Stimulated activated CD8-positive, alpha-beta memory T cell treated with anti-CD3 and anti-CD28 coated beads, Interleukin-12 subunit alpha, Interleukin-12 subunit beta, amount 100 ng/mL, for 24 hours (primary cell): ENCODE data around the gene C19orf12.
"Not testable (repeated sequence)": the region's sequence is repeated elsewhere in the genome, so short reads cannot be mapped to it uniquely, and the experiment has no call there.

Experiments
- DNase-seq: peaks from one replicate; pipeline ENCODE4 v3.0.0-alpha.2; 2020; ENCODE audit errors: extremely low read depth

Gene C19orf12

DNA sequence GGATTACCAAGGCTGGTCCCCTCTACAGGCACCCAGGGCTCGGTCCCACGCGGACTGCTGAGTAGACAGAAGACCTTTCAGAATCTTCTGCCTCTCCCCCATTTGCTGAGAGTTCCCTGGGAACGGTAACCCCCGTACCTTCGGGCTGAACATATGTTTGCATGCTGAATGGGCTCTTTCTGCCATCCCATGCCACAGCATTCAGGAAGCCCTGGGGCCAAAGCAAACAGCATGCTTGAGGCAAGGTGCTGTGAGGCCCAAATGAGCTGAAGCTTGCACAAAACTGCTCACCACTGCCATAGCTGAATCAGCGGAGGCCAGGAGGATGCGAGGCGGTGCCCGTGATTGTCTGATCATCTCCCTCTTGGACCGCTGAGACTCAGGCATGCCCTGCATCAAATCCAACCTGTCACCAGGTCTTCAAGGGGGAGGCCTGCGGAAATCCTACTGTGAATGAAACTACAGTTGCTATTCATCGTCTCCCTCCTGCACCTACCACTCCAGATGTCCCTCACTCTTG is 16.3 kb upstream of the C19orf12 start:
- no peak for DNase-seq

DNA sequence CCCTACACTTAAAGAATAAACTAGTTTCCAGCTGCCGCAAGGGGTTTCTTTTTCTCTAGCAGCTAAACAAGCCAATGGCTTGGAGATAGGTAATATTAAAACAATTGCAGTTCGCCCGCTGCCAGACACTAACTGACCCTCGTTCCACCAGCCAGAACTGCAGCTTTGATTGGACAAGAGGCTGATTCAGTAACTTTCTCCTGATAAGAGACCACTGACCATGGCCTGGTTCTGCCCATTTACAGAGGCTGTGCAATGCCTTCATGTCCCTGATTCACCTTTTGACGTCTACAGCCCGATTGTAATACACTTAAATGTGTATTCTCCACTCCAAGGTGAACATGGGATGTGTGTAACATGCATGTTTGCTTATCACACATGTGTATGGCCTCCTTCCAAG is 12.8 kb upstream of the C19orf12 start:
- no peak for DNase-seq

DNA sequence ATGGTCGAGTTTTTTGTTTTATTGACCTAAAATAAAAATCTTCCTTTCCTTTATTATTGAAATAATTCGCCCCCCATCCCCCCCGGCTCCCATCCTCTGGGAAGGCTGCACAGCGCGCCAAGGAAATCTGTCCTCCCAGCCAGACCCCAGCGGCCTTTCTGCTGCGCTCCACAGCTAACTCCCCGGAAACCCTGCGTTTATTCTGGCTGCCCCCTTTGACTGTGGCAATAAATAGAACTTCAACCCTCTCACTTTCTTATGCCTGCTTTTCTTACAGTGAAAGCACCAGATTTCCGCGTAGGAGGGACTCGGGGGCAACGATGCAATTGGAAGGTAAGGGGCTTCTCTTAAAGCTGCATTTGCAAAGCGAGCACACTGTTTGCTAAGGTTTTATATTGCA is 9.7 kb upstream of the C19orf12 start:
- DNase-seq, result no peak

DNA sequence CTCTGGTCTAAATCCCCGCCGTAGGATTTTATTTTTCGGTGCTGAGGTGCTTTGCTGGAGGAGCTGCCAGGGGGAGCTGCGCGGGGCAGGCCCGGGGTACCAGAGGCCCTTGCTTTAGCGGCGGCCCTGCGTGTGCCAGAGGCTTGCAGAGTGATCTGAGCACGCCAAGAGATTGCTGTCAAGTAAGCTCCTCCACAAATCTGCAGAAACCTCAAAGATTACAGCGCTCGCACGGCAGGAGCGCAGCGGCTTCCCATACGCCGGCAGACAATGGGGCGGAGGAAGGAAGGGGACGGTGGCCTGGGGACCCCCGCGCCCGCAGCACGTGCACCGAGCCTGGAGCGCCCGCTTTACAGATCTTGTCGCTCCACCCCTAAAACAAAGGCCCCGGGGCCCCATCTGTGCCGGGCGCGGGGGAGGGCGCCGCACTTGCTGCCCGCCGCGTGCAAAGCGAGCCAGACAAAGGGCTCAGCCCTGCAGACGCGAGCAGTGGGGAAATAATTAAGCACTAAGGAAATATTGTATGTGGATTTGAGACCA is 9.1 kb upstream of the C19orf12 start:
- DNase-seq, result no peak

DNA sequence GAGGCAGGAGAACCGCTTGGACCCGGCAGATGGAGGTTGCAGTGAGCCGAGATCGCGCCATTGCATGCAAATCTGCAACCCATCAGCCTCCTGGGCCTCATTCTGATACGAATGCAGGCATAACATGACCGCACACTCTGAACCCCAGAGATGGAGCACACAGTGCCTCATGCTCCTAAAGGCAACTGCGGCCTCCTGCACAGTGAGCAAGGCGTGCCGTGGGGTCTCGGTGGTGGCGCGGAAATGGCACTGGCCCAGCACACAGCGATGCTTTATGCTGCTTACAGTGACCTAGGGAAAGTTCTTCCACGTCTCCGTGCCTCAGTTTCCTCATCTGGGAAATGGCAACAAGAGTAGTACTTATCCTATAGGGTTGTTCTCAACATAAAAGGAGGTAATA is 2.0 kb upstream of the C19orf12 start:
- no peak for DNase-seq

DNA sequence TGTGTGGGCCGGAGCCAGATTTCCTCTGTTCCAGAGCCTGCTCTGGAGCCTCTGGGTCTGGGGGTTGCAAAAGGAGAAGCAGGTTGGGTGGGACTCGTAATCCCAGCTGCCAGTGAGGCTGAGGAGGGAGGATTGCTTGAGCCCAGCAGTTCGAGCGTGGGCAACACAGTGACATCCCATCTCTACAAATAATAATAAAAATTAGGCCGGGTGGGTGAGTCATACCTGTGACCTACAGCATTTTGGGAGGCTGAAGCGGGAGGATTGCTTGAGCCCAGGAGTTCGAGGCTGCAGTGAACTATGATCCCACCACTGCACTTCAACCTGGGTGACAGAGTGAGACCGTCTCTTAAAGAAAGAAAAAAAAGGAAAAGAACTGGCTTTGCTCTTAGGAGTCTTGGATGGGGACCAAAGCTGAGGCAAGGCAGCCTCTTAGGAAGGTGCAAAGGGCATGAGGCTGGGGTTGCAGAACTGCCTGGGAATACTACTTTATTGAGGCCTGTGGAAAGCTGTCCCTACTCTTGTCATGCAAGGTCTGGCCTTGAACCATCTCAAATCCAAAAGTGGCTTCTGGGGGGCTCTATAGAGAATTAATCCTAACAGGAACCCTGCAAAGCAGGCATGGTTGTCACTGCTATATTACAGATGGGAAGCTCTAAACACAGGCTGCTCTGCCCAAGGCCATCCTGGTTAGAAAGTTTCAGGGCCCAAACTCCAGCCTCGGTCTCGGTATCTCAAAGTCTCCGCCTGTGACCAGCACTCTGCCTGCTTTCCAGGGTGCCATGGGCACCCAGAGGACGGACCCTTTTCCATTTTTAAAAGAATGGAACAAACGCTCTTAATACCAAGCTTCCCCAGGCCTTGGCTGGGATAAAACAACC is 880 bp upstream of the C19orf12 start:
- no peak for DNase-seq

DNA sequence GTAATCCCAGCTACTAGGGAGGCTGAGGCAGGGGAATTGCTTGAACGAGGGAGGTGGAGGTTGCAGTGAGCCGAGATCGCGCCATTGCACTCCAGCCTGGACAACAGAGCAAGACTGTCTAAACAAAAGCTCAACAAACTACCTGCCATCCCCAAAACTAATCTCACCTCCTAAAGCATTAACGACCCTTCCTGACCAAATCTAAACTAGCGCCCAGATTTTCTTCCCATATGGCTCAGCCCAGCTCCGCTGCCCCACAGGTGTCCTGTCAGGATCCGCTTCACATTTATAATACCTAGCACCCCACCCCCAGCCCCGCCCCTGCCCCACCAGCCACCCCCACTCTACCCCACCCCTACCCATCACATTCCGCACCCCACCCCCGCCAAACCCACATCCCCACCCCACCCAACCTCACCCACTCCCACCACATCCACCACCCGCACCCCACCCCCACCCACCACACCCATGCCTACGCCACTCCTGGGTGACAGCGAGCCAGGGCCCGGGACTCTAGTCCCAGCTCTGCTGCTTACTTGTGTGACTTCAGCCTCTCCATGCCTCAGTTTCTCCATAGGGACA is 599 bp downstream of the C19orf12 start:
- DNase-seq, result no peak

DNA sequence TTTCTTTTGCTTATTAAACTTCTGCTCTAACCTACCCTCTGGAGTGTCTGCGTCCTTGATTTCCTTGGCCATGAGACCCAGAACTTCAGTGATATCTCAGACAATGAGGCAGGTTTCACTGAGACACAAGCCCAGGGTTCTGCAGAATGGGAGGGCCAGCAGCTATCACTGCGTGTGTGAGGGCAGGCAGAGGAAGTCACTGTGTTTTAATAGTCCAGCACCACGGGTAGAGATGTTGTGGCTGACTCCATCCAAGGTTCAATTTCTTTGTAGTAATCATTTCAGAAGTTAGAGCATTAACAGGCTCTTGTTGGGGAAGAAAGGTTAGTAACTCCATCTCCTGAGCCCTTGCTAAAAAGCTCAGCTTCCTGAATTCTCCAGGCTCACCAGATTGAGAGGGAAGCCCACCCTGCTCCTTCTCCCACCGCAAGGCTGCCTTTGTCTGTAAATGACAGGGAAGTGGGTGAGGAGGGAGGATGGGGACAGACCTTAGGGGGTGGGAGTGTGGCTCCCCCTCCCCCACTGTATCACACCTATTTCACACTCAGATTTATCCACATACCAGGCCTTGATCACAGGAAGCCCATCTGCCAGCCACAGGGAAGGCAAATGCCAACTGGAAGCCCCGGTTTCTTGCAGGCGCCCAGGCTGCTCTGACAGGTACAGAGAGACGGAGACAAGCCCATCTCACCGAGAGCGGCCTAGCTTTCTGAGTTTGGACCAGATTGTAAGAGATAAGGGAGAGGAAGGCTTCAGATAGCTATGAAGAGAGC is 2.1 kb downstream of the C19orf12 start:
- no peak for DNase-seq

DNA sequence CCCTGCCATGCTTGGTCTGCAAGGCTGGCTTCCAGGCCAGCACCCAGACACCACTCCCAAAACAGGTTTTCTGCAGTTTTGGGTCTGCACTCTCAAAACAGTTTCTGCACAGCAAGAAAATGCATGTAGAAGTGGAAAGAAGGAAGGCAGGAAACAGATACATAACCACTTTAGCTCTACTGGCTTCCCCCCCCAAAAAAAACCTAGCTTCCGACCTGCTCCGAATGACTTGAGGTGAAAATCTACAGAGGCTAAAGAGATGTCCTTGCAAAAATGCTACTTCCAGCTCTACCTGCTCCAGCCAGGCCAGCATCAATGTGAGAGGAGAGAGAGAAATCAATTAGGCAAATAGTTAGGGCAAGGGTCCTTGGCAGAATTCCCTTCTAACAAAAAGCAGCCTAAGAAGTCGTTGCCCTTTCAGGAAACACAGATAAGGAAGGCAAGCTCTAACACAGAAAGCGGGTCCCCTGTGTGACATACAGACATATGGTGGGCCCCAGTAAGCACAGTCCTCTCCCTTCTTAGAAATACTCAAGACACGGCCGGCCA is 3.4 kb downstream of the C19orf12 start:
- DNase-seq, result no peak

DNA sequence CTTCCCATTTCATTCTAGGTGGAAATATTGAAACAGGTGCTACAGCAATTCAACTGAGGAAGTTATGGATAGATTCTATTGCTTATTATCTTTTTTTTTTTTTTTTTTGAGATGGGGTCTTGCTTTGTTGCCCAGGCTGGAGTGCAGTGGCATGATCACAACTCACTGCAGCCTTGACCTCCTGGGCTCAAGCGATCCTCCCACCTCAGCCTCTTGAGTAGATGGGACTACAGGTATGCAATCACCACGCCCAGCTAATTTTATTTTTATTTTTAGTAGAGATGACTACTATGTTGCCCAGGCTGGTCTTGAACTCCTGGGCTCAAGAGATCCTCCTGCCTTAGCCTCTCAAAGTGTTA is 5.6 kb downstream of the C19orf12 start:
- not testable (repeated sequence) for DNase-seq

DNA sequence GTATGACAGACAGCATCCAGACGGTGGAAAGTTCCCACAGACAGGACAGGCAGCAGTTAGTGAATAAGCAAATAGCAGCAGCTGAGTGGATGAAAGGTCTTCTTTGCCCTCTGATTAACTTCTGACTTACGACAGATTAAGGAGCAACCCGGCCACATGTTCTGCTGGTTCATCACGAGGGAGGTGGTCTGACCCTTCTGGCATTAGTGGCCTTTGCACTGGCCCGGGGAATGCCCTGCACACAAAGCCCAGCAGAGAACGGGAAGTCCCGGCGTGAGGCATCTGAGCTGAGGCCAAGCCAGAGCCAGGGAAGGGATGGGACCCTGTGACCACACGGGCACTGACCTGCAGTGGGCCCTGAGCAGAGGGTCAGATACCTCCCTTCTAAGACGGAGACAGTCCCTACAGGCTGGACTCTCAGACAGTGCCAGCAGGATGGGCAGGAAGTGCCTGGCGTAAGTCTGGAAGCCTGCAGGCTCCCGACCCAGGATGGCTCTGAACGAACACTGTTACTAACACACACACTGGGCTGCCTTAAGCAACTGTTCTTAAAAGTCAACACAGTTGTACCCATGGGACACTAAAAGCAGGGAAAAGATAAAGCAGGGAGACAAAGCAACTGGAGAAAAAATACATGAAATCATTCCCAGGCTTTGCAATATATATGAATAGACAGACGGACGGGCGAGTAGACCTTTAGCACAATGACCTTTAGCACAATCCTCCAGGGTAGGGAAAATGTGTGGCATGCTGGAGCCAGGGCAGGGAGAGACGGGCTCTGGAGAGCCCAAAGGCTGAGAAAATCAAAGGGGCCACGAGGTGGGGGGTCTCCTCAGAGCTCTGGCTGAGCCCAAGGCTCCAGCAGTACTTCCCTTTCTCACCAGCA is 6.3 kb downstream of the C19orf12 start:
- no peak for DNase-seq

DNA sequence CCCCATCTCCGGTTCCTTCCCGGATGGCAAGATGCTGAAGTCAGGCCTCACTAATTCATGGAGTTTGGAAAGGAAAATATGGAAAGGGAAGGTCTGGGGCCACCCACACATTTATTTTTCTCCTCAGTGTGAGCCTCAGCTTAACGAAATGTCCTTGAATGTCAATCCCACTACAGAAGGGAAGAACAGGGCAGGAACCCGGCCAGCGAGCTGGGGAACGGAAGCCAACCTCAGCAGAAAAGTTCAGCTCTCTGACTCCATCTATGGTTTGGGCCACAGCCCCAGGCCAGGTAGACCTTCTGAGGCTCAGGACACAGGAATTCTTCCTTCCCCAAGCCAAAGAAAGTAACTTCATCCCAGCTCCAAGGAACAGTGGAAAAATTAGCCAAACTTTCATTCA is 8.4 kb downstream of the C19orf12 start:
- DNase-seq, result no peak

DNA sequence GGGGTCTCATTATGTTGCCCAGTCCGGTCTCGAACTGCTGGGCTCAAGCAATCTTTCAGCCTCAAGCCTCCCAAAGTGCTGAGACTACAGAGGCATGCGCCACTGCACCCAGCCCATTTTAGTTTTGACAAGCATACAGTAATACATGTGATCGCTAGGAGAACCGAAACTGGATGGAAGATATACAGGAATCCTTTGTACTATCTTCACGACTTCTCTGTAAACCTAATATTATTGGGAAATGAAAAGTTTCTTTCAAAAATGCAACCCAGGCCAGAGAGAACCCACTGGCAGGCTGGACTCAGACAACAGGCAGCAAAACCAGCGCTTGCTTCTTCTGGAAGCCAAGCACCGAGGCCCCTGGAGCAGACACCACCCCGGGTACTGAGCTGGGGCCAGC is 9.4 kb downstream of the C19orf12 start:
- DNase-seq, result no peak

DNA sequence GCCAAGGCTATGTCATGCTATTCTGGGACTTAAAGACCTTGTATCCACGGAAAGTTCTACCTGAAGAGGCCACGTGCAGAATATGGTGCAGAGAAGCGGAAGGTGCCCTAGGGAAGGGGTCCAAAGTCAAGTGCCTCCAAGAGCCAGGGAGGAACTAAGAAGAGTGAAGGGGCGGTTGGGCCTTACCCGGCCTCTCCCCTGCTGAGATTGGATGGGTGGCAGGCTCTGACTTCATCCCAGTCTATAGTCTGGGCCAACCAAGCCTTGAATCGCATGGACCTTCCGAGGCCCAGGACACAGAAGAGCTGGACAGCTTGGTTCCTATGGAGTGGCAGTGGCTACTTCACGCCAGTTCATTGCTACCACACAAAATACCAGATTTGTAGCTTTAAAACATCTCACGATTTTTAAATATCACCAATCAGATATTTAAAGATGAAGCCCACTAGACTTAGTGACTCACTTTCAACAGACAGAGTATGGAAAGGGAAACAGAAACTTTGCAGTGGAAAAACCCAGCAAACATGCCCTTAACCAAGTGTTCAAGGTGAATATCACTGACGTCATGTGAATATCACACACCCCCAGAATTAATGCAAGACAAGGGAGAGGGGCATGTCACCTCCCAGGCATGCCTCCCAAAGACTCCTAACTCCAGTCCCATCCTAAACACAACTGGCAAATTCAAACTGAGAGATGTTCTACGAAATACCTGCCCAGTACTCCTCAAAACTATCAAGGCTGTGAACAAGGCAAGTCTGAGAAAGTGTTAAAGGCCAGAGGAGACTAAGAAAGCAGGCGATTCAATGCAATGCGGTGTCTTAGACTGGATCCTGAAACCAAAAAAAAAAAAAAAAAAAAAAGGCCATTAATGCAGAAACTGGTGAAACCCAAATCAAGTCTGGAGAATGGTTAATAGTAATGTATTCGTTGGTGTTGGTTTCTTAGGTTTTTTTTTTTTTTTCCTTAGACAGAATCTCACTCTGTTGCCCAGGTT is 10.2 kb downstream of the C19orf12 start:
- no peak for DNase-seq

DNA sequence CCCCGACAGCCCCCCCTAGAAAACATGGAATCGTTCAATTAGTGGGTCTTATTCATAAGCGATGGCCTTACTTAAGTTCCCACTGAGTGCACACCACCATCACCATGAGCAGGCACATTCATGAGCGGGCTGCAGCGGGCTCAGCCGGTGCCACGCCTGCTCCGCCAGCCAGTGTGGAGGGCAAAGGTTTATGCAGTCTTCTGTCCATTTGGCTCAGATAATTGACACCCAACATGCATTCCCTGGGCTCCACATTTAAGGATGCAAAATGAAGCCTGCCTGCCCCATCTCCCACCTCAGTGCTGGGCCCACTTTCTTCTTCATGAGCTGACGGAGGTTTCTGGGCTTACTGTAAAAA is 12.1 kb downstream of the C19orf12 start:
- DNase-seq, result no peak

DNA sequence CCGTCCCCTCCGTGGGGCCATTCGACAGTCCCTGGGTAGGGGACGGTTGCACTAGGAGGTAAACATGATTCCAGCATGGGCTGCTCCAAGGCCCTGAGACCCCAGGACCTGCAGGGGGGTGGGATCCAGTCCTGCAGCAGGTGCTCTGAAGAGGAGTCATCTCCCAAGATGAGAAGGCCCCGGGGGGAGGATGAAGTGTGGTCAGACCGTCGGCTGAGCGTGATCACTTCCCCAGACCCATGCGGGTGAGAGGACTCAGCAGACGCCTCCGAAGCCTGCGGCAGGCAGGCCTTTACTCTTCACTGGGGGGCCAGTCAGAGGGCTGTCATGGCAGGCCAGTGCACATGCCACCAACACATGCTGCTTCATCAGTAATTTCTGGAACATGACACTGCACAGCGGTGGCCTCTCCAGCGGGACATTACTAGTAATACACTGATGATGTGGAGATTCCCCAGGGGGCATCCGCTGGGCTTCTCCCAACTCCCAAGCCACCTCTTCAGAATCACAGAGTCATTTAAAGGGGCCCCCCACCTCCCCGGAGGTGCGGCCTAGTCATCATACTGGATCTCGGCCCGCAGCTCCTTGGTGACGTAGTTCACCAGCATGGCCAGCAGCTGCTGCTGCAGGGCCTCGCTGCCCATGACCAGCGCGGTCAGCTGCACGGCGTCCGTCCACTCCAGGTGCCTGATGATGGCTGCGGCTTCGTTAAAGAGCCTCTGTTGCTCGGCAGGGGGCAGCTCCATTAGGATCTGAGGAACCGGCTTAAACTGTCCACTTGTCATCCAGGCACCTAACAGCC is 12.7 kb downstream of the C19orf12 start:
- no peak for DNase-seq

DNA sequence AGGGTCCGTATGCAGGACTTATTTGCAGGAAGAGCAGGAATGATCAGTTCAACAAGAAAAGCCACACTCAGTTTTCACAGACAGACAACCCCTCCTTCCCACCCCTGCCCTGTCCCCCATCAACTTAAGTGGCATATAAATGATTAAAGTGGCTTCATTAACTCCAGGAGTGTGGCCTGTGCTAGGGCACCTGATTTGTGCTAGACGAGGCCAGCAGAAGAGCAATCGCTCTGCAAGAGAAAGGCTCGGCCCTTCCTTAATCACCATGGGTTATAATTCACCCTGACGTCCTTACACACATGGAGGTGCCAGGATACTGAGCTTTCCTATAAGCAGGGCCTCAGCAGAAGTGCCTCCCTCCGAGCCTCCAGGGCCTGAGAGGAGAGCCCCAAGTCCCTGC is 14.6 kb downstream of the C19orf12 start:
- DNase-seq, result no peak

DNA sequence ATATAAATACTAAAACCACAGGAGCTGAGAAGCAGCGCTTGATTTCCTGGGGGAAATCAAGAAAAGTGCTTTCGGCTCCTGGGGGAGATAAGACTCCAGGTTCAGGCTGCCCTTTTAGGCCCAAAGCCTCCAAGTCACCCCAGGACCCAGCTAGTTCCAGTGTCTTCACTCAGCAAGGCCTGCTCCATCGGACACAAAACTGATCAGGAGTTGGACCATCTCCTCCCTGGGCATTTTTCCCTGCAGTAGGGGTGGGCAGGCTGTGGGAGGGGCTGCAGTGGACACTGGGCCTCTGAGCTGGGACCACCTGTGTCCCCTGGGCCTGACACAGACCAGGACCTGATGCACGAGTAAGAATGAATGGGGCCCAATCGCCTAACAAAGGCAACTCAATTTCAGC is 15.2 kb downstream of the C19orf12 start:
- no peak for DNase-seq
